ENCODE results near the gene LCP2.

DNA sequence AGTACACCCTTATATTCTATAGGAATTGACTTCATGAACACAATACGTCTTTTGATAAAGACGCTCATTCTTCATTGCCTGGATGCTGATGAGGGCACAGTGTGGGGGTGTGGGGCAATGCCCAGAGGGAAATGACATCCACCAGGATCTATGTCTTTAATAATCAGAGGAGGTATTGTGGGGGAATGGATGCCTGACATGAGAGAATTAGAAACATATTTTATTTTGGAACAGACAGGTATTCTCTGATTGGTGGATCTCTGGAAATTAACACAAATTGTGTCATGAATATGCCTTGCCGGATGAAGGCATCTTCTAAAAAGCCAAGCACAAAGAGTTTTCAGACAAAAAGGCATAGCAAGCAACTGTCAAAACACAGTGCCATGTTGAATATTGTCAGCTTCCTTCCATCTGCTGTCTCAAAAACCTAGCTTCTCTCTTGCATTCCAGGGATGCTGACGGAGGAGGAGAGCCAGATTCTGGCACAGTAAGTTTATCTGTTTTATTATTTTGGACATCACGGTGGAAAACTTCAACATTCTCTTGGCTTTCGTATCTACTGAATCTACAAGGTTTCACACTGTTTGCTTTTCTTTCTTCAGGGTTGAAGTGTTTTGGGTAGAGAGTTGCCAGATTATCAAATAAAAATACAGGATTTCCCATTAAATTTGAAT lies 68.7 kb downstream of the LCP2 start:
- TF ChIP-seq, protein P1, sequence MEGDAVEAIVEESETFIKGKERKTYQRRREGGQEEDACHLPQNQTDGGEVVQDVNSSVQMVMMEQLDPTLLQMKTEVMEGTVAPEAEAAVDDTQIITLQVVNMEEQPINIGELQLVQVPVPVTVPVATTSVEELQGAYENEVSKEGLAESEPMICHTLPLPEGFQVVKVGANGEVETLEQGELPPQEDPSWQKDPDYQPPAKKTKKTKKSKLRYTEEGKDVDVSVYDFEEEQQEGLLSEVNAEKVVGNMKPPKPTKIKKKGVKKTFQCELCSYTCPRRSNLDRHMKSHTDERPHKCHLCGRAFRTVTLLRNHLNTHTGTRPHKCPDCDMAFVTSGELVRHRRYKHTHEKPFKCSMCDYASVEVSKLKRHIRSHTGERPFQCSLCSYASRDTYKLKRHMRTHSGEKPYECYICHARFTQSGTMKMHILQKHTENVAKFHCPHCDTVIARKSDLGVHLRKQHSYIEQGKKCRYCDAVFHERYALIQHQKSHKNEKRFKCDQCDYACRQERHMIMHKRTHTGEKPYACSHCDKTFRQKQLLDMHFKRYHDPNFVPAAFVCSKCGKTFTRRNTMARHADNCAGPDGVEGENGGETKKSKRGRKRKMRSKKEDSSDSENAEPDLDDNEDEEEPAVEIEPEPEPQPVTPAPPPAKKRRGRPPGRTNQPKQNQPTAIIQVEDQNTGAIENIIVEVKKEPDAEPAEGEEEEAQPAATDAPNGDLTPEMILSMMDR (conservative IDR thresholded peaks at IDR 0.05 in 1 of 2, IDR thresholded peaks at IDR 0.05 in 1 of 2; ENCODE audit: low read depth in 1 of 2, low read length in 2 of 2): no peak
- TF ChIP-seq EZH2 (IDR thresholded peaks at IDR 0.05; ENCODE audit: low read length, missing control alignments): no peak

Measured in fibroblast of lung (primary cell).